DND-41 (cell line): ENCODE data around the gene SLC37A3.

Source experiments
- ATAC-seq: fragments of 200-7000 bp; cut with Tn5 transposase; 3 replicates; pipeline ENCODE4 v1.9.1; 2021; ENCODE audit warnings: low read depth; ENCODE audit not compliant: insufficient read depth
- DNase-seq: peaks from one replicate; pipeline ENCODE4 v3.0.0-alpha.2; 2020
- H2AFZ ChIP-seq: 2 replicates; pipeline ENCODE4 v1.6.0; 2012; ENCODE audit warnings: low read depth, low read length
- H3K27ac ChIP-seq: 2 replicates; pipeline ENCODE4 v1.5.1; 2012; ENCODE audit warnings: low read length, inconsistent platforms
- H3K27me3 ChIP-seq: fragments of 200-600 bp; sonication (generic); 2 replicates; pipeline ENCODE4 v1.6.0; 2012; ENCODE audit warnings: low read length, mild to moderate bottlenecking, inconsistent platforms; ENCODE audit not compliant: insufficient read depth, poor library complexity
- H3K36me3 ChIP-seq: 2 replicates; pipeline ENCODE4 v1.5.1; 2012; ENCODE audit warnings: low read length, inconsistent platforms; ENCODE audit not compliant: insufficient read depth
- H3K4me1 ChIP-seq: 2 replicates; pipeline ENCODE4 v1.5.1; 2012; ENCODE audit warnings: mild to moderate bottlenecking, low read length; ENCODE audit not compliant: insufficient read depth
- H3K4me2 ChIP-seq: 2 replicates; pipeline ENCODE4 v1.6.0; 2012; ENCODE audit warnings: mild to moderate bottlenecking, moderate library complexity, low read length, inconsistent platforms; ENCODE audit not compliant: insufficient read depth
- H3K4me3 ChIP-seq, 2 experiments: fragments of 200-600 bp in 1 of 2; shearing (Covaris generic) in 1 of 2; 2 replicates each; pipeline ENCODE4 v1.5.1; 2012 to 2016; ENCODE audit warnings: inconsistent platforms in 2 of 2, low read length in 2 of 2, mild to moderate bottlenecking in 2 of 2, low read depth in 1 of 2, moderate library complexity in 1 of 2
- H3K79me2 ChIP-seq: 2 replicates; pipeline ENCODE4 v1.6.0; 2012; ENCODE audit warnings: low read length, inconsistent platforms; ENCODE audit not compliant: insufficient read depth
- H3K9ac ChIP-seq: 2 replicates; pipeline ENCODE4 v1.6.0; 2012; ENCODE audit warnings: low read depth, mild to moderate bottlenecking, inconsistent platforms, low read length, moderate library complexity
- H3K9me3 ChIP-seq: 2 replicates; pipeline ENCODE4 v1.5.1; 2012; ENCODE audit warnings: low read length, moderate library complexity, mild to moderate bottlenecking, inconsistent platforms; ENCODE audit not compliant: insufficient read depth, severe bottlenecking
- H4K20me1 ChIP-seq: 2 replicates; pipeline ENCODE4 v1.6.0; 2012; ENCODE audit warnings: low read length; ENCODE audit not compliant: insufficient read depth
- EZH2 ChIP-seq: IDR thresholded peaks from 3 replicates; pipeline ENCODE4 v1.6.1; 2012; ENCODE audit warnings: borderline replicate concordance, low read depth, mild to moderate bottlenecking, moderate library complexity, low read length, inconsistent platforms; ENCODE audit not compliant: severe bottlenecking
- TF ChIP-seq, protein P1 (sequence below): IDR thresholded peaks from 2 replicates; pipeline ENCODE4 v1.5.1; 2012; ENCODE audit warnings: borderline replicate concordance, low read length, moderate library complexity, mild to moderate bottlenecking; ENCODE audit not compliant: poor library complexity, severe bottlenecking; ENCODE audit errors: extremely low read depth

SLC37A3 gene

DNA sequence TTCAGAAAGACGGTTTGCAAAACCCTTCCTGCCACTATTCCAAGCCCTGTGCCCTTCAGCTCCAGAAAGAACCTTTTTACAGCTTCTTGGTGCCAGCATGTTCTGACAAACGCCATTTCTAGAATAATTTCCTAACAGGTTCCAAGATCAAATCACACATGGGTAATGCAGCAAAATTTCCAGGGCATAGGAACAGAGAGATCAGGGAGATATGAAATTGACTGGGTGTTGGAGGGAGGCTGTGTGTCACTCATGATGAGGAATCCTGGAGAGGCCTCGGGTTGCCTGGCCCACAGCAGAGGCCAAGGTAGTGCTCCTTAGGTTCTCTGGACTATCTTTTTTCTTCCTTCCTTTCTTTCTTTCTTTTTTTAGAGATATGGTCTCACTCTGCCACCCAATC is 35.1 kb upstream of the SLC37A3 start:
- H3K27me3 ChIP-seq, result no peaks in the 10 kb centered on the region
- DNase-seq (no peak), ATAC-seq (no peak)
- H3K4me3 ChIP-seq, result no peak overlapping the region
- H3K9me3 ChIP-seq, result no peaks in the 10 kb centered on the region
- no peak overlapping the region for H3K9ac ChIP-seq
- no peaks in the 10 kb centered on the region for H4K20me1 ChIP-seq
- H3K4me2 ChIP-seq, result no peak overlapping the region
- H3K79me2 ChIP-seq, result no peaks in the 10 kb centered on the region
- H2AFZ ChIP-seq, result no peak overlapping the region
- no peaks in the 10 kb centered on the region for H3K36me3 ChIP-seq
- no peaks in the 10 kb centered on the region for H3K4me1 ChIP-seq
- H3K27ac ChIP-seq, result no peak overlapping the region
- TF ChIP-seq, protein P1, sequence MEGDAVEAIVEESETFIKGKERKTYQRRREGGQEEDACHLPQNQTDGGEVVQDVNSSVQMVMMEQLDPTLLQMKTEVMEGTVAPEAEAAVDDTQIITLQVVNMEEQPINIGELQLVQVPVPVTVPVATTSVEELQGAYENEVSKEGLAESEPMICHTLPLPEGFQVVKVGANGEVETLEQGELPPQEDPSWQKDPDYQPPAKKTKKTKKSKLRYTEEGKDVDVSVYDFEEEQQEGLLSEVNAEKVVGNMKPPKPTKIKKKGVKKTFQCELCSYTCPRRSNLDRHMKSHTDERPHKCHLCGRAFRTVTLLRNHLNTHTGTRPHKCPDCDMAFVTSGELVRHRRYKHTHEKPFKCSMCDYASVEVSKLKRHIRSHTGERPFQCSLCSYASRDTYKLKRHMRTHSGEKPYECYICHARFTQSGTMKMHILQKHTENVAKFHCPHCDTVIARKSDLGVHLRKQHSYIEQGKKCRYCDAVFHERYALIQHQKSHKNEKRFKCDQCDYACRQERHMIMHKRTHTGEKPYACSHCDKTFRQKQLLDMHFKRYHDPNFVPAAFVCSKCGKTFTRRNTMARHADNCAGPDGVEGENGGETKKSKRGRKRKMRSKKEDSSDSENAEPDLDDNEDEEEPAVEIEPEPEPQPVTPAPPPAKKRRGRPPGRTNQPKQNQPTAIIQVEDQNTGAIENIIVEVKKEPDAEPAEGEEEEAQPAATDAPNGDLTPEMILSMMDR, result no peak
- no peak for TF ChIP-seq EZH2

DNA sequence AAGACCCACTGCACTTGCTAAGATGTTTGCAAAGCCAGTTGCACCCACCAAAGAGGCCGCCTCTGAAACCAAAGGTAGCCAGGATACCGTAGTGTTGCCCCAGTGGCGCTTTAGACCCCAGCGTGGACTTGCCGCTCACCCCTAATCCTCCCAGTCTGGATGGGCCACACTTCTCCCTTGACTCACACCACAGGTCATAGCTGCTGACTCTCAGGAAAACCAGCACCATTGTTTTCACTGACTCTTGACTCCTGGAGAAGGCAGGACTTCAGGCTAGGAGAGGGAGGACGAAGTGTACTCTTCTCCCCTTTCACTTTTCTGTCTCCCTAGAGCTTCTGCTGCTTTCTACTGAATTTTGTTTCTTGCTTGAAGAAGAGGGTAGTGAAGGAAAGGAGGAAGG is 27.8 kb upstream of the SLC37A3 start:
- Histone ChIP-seq H3K79me2 (no peaks in the 10 kb centered on the region), H3K9me3 (no peaks in the 10 kb centered on the region), H3K9ac (no peak overlapping the region), H3K4me1 (no peaks in the 10 kb centered on the region), H3K4me2 (no peak overlapping the region), H2AFZ (no peak overlapping the region; the same call in 1 of the 2 replicates), H3K36me3 (no peaks in the 10 kb centered on the region), H4K20me1 (no peaks in the 10 kb centered on the region), H3K27ac (no peak overlapping the region), H3K27me3 (no peaks in the 10 kb centered on the region), H3K4me3 (no peak overlapping the region)
- ATAC-seq, result no peak
- DNase-seq, result no peak
- TF ChIP-seq EZH2, result no peak
- TF ChIP-seq, protein P1, result no peak

DNA sequence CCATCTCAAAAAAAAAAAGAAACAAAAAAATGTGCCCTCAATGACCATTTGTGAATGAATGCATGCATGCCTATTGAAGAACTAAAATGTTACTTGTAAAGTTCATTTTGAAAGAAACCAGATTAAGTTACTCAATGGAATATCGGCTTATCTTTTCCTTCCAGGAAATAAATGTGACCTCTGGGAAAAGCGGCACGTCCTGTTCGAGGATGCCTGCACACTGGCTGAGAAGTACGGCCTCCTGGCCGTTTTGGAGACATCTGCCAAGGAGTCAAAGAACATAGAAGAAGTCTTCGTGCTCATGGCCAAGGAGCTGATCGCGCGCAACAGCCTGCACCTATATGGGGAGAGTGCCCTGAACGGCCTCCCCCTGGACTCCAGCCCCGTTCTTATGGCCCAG is 27.4 kb upstream of the SLC37A3 start:
- no peak for TF ChIP-seq EZH2
- TF ChIP-seq, protein P1, result no peak
- H3K27ac ChIP-seq, result no peak overlapping the region
- ATAC-seq (no peak), DNase-seq (no peak)
- no peaks in the 10 kb centered on the region for H3K4me1 ChIP-seq
- H3K9me3 ChIP-seq, result no peaks in the 10 kb centered on the region
- H3K9ac ChIP-seq, result no peak overlapping the region
- no peak overlapping the region for H3K4me2 ChIP-seq
- no peak overlapping the region for H2AFZ ChIP-seq
- no peaks in the 10 kb centered on the region for H3K27me3 ChIP-seq
- no peak overlapping the region for H3K4me3 ChIP-seq
- no peaks in the 10 kb centered on the region for H3K36me3 ChIP-seq
- no peaks in the 10 kb centered on the region for H3K79me2 ChIP-seq
- no peaks in the 10 kb centered on the region for H4K20me1 ChIP-seq

DNA sequence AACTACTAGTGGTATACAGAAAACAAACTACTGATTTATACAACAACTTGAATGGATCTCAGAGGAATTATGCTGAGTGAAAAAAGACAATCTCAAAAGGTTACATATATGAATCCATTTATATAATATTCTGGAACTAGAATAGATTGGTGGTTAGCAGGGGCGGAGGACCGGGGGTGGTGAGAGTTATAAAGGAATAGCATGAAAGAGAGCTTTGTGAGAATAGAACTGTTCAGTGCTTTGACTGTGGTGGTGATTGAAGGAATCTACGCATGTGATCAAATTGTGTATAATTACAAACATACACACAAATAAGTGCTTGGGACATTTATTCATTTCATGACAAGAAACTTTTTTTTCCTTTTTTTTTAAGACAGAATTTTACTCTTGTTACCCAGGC is 25.2 kb upstream of the SLC37A3 start:
- Histone ChIP-seq H3K27me3 (no peaks in the 10 kb centered on the region), H2AFZ (no peak overlapping the region), H3K79me2 (no peaks in the 10 kb centered on the region), H3K4me1 (no peaks in the 10 kb centered on the region), H3K9ac (no peak overlapping the region), H3K36me3 (no peaks in the 10 kb centered on the region), H3K4me3 (no peak overlapping the region), H3K4me2 (no peak overlapping the region), H3K27ac (no peak overlapping the region), H4K20me1 (no peaks in the 10 kb centered on the region), H3K9me3 (no peaks in the 10 kb centered on the region)
- TF ChIP-seq, protein P1, result no peak
- DNase-seq, result no peak
- ATAC-seq, result no peak
